ENCODE measurements around the gene TFPI.

Gene TFPI

DNA sequence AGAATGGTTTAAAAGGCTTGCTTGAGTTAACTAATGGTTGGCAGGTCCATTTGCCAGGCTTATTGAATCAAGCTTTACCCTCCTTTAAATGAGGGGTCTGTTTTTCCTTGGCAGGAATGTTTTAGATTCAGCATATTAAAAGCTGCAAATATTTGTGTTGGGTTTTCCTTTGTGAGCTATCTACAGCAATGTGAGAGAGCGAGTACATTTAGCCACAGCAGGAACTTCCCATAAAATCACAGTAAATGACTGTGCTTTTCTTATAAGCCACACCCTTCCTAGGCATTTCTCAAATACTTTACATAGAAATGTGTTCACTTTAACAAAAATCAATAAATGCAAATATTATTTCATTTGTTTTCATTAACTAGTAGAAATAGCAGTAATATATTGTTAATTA, 130.1 kb downstream of the TFPI start:
- no peak for TF ChIP-seq CTCF (conservative IDR thresholded peaks at IDR 0.05; ENCODE audit: low read depth, low read length)
- Histone ChIP-seq H3K36me3 (ENCODE audit: insufficient read depth) (no peaks in the 10 kb centered on the region), H4K20me1 (ENCODE audit: insufficient read depth) (no peaks in the 10 kb centered on the region), H3K27me3 (ENCODE audit: insufficient read depth, low read depth) (no peaks in the 10 kb centered on the region), H3K4me2 (no peak overlapping the region), H3K79me2 (ENCODE audit: insufficient read depth, low read depth) (no peaks in the 10 kb centered on the region), H3K4me3 (IDR thresholded peaks at IDR 0.05; ENCODE audit: insufficient read depth, low read depth, low read length) (no peak overlapping the region), H3K27ac (no peak overlapping the region), H3K4me1 (ENCODE audit: low read depth, poor library complexity, severe bottlenecking) (no peaks in the 10 kb centered on the region), H3K9ac (no peak overlapping the region), H2AFZ (ENCODE audit: low read depth) (no peak overlapping the region)

GRCh38 chr2:187422282-187422681, 132.0 kb downstream of the TFPI start:
- no peak overlapping the region for H3K4me3 ChIP-seq (IDR thresholded peaks at IDR 0.05; ENCODE audit: insufficient read depth, low read depth, low read length)
- no peaks in the 10 kb centered on the region for H4K20me1 ChIP-seq (ENCODE audit: insufficient read depth)
- no peak overlapping the region for H3K9ac ChIP-seq
- H3K4me1 ChIP-seq (ENCODE audit: low read depth, poor library complexity, severe bottlenecking): no peaks in the 10 kb centered on the region
- H2AFZ ChIP-seq (ENCODE audit: low read depth): no peak overlapping the region
- H3K27me3 ChIP-seq (ENCODE audit: insufficient read depth, low read depth): no peaks in the 10 kb centered on the region
- H3K79me2 ChIP-seq (ENCODE audit: insufficient read depth, low read depth): no peaks in the 10 kb centered on the region
- no peaks in the 10 kb centered on the region for H3K36me3 ChIP-seq (ENCODE audit: insufficient read depth)
- TF ChIP-seq CTCF (conservative IDR thresholded peaks at IDR 0.05; ENCODE audit: low read depth, low read length): no peak
- no peak overlapping the region for H3K27ac ChIP-seq
- no peak overlapping the region for H3K4me2 ChIP-seq

GRCh38 chr2:187421519-187421918, 132.7 kb downstream of the TFPI start:
- Histone ChIP-seq H3K4me3 (IDR thresholded peaks at IDR 0.05; ENCODE audit: insufficient read depth, low read depth, low read length) (no peak overlapping the region), H3K36me3 (ENCODE audit: insufficient read depth) (no peaks in the 10 kb centered on the region), H3K9ac (no peak overlapping the region), H3K27me3 (ENCODE audit: insufficient read depth, low read depth) (no peaks in the 10 kb centered on the region), H3K4me1 (ENCODE audit: low read depth, poor library complexity, severe bottlenecking) (no peaks in the 10 kb centered on the region), H3K79me2 (ENCODE audit: insufficient read depth, low read depth) (no peaks in the 10 kb centered on the region), H4K20me1 (ENCODE audit: insufficient read depth) (no peaks in the 10 kb centered on the region), H2AFZ (ENCODE audit: low read depth) (no peak overlapping the region), H3K4me2 (no peak overlapping the region), H3K27ac (no peak overlapping the region)
- TF ChIP-seq CTCF (conservative IDR thresholded peaks at IDR 0.05; ENCODE audit: low read depth, low read length): no peak

GRCh38 chr2:187419808-187420207, 134.4 kb downstream of the TFPI start:
- no peak for TF ChIP-seq CTCF (conservative IDR thresholded peaks at IDR 0.05; ENCODE audit: low read depth, low read length)
- Histone ChIP-seq H3K79me2 (ENCODE audit: insufficient read depth, low read depth) (no peaks in the 10 kb centered on the region), H4K20me1 (ENCODE audit: insufficient read depth) (no peaks in the 10 kb centered on the region), H3K27ac (no peak overlapping the region), H2AFZ (ENCODE audit: low read depth) (no peak overlapping the region), H3K4me2 (no peak overlapping the region), H3K27me3 (ENCODE audit: insufficient read depth, low read depth) (no peaks in the 10 kb centered on the region), H3K9ac (no peak overlapping the region), H3K4me3 (IDR thresholded peaks at IDR 0.05; ENCODE audit: insufficient read depth, low read depth, low read length) (no peak overlapping the region), H3K4me1 (ENCODE audit: low read depth, poor library complexity, severe bottlenecking) (no peaks in the 10 kb centered on the region), H3K36me3 (ENCODE audit: insufficient read depth) (no peaks in the 10 kb centered on the region)

DNA sequence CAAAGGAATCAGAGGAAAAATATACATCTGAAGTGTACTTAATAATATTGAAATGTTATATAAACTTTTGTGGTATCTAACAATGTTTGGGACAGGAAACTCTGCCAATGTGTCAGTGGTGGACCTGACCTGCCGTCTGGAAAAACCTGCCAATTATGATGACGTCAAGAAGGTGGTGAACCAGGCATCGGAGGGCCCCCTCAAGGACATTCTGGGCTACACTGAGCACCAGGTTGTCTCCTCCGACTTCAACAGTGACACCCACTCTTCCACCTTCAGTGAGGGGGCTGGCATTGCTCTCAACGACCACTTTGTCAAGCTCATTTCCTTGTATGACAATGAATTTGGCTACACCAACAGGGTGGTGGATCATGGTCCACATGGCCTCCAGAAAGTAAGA, 138.8 kb downstream of the TFPI start:
- Histone ChIP-seq H3K36me3 (ENCODE audit: insufficient read depth) (no peaks in the 10 kb centered on the region), H3K79me2 (ENCODE audit: insufficient read depth, low read depth) (no peaks in the 10 kb centered on the region), H3K4me2 (no peak overlapping the region), H3K27ac (no peak overlapping the region), H3K4me1 (ENCODE audit: low read depth, poor library complexity, severe bottlenecking) (no peaks in the 10 kb centered on the region), H3K9ac (no peak overlapping the region), H4K20me1 (ENCODE audit: insufficient read depth) (no peaks in the 10 kb centered on the region), H2AFZ (ENCODE audit: low read depth) (no peak overlapping the region), H3K4me3 (IDR thresholded peaks at IDR 0.05; ENCODE audit: insufficient read depth, low read depth, low read length) (no peak overlapping the region), H3K27me3 (ENCODE audit: insufficient read depth, low read depth) (no peaks in the 10 kb centered on the region)
- no peak for TF ChIP-seq CTCF (conservative IDR thresholded peaks at IDR 0.05; ENCODE audit: low read depth, low read length)
